ENCODE results near the gene PTPRD. TPM values are rescaled to one million over a fixed set of nuclear protein-coding genes. Genes with fewer than 3 reads are reported as not detected.
A peak's percentile ranks its signal among the peaks of the same experiment; 100 is the strongest.

PTPRD gene
- total RNA-seq (2021) (51.3 to 69.6 TPM (median 54.6 TPM) in 3 replicates), Bru-seq, nascent RNA (percentile 43 among the genes with signal in this experiment)
- long read RNA-seq, experiment 1, partial matches to known transcripts = 27 of 59 reads
- long read RNA-seq, experiment 1, other reads (novel, unspliced or antisense) = 32 of 59 reads
- long read RNA-seq, experiment 2, partial matches to known transcripts = 7 of 20 reads
- long read RNA-seq, experiment 2, other reads (novel, unspliced or antisense) = 13 of 20 reads
- long read RNA-seq, experiment 3 = 0 reads

DNA sequence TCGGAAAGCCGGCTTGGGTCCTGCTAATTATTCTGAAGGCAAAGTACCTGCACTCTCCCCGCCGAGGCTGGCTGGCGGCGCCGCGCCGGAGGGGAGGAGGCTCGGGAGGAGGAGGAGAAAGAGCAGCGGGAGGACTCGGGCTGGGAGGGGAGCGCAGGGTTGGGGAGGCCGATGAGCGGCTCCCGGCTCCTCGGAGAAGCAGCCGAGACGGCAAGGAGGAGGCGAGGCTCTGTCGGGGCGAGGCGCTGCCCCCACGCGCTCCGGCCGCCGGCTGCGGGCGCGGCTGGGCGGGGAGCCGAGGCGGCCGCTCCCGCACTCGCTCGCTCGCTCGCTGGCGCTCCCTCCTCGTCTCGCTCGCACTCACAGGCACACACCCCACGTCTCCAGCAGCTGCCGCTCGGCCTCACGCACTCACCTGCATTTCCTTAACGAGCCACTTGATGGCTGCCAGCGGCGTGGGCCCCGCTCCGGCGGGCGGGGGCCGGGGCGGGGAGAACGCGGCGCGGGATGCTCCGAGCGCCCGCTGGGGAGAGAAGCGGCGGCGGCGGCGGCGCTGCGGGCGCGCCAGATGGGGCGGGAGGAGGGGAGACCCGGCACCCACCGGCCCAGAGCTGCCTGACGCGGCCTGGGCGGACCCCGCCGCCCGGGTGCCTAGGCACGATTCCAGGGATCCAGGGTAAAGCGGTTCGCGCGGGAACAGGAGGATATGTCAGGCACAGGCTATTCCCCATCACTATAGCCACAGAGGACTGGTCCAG is at the start of gene PTPRD:
PTPRD (minus strand) TSS at position 362 of the 758 bp plus-strand sequence.
- POLR2A ChIA-PET = no interaction called here
- ATAC-seq (peak; percentile 86), DNase-seq (ENCODE audit: low spot score) (peak; percentile 79)
- peaks cover 51% of the 10 kb centered on the region for H3K27me3 Mint-ChIP-seq (ENCODE audit: low read depth)
- CTCF ChIA-PET = interaction anchor here (0.9 to 1.2 kb wide), 4 partner anchors 8 to 707 kb away, joined by 3 read pairs; no protein-coding TSS in a partner anchor
- H3K4me1 Mint-ChIP-seq = peaks cover 18% of the 10 kb centered on the region
- H3K36me3 Mint-ChIP-seq = no peaks in the 10 kb centered on the region
- TF ChIP-seq, protein P1, sequence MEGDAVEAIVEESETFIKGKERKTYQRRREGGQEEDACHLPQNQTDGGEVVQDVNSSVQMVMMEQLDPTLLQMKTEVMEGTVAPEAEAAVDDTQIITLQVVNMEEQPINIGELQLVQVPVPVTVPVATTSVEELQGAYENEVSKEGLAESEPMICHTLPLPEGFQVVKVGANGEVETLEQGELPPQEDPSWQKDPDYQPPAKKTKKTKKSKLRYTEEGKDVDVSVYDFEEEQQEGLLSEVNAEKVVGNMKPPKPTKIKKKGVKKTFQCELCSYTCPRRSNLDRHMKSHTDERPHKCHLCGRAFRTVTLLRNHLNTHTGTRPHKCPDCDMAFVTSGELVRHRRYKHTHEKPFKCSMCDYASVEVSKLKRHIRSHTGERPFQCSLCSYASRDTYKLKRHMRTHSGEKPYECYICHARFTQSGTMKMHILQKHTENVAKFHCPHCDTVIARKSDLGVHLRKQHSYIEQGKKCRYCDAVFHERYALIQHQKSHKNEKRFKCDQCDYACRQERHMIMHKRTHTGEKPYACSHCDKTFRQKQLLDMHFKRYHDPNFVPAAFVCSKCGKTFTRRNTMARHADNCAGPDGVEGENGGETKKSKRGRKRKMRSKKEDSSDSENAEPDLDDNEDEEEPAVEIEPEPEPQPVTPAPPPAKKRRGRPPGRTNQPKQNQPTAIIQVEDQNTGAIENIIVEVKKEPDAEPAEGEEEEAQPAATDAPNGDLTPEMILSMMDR (IDR thresholded peaks at IDR 0.05) = no peak
- TF ChIP-seq NFATC4 (CRISPR knock-in tag; IDR thresholded peaks at IDR 0.05) = no peak
- no peak for TF ChIP-seq ZNF219 (CRISPR knock-in tag; IDR thresholded peaks at IDR 0.05; ENCODE audit: borderline replicate concordance)
- TF ChIP-seq, protein P2, sequence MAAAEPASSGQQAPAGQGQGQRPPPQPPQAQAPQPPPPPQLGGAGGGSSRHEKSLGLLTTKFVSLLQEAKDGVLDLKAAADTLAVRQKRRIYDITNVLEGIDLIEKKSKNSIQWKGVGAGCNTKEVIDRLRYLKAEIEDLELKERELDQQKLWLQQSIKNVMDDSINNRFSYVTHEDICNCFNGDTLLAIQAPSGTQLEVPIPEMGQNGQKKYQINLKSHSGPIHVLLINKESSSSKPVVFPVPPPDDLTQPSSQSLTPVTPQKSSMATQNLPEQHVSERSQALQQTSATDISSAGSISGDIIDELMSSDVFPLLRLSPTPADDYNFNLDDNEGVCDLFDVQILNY (CRISPR knock-in tag; IDR thresholded peaks at IDR 0.05) = 0 out of 2 replicates have a peak, but pooled peaks have one; percentile 45
- TF ChIP-seq JUN (CRISPR knock-in tag; IDR thresholded peaks at IDR 0.05) = no peak
- TF ChIP-seq KAT7 (CRISPR knock-in tag; IDR thresholded peaks at IDR 0.05; ENCODE audit: borderline replicate concordance) = peak; percentile 79; the same call in 1 of the 2 replicates
- peak; percentile 99 for TF ChIP-seq ZNF263 (CRISPR knock-in tag; IDR thresholded peaks at IDR 0.05; ENCODE audit: low read depth)
- TF ChIP-seq, protein P3, sequence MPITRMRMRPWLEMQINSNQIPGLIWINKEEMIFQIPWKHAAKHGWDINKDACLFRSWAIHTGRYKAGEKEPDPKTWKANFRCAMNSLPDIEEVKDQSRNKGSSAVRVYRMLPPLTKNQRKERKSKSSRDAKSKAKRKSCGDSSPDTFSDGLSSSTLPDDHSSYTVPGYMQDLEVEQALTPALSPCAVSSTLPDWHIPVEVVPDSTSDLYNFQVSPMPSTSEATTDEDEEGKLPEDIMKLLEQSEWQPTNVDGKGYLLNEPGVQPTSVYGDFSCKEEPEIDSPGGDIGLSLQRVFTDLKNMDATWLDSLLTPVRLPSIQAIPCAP (CRISPR knock-in tag; IDR thresholded peaks at IDR 0.05) = no peak
- TF ChIP-seq GABPB1 (CRISPR knock-in tag; IDR thresholded peaks at IDR 0.05) = no peak
- TF ChIP-seq TEAD4 (CRISPR knock-in tag; IDR thresholded peaks at IDR 0.05) = no peak
- no peak for TF ChIP-seq EMX1 (CRISPR knock-in tag; IDR thresholded peaks at IDR 0.05)
- TF ChIP-seq, protein P4, sequence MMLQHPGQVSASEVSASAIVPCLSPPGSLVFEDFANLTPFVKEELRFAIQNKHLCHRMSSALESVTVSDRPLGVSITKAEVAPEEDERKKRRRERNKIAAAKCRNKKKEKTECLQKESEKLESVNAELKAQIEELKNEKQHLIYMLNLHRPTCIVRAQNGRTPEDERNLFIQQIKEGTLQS (CRISPR knock-in tag; conservative IDR thresholded peaks at IDR 0.05) = no peak
- no peak for TF ChIP-seq TEAD1 (CRISPR knock-in tag; IDR thresholded peaks at IDR 0.05)
- TF ChIP-seq, protein P5, sequence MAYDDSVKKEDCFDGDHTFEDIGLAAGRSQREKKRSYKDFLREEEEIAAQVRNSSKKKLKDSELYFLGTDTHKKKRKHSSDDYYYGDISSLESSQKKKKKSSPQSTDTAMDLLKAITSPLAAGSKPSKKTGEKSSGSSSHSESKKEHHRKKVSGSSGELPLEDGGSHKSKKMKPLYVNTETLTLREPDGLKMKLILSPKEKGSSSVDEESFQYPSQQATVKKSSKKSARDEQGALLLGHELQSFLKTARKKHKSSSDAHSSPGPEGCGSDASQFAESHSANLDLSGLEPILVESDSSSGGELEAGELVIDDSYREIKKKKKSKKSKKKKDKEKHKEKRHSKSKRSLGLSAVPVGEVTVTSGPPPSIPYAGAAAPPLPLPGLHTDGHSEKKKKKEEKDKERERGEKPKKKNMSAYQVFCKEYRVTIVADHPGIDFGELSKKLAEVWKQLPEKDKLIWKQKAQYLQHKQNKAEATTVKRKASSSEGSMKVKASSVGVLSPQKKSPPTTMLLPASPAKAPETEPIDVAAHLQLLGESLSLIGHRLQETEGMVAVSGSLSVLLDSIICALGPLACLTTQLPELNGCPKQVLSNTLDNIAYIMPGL (CRISPR knock-in tag; IDR thresholded peaks at IDR 0.05) = peak; percentile 43; the same call in 1 of the 2 replicates
- TF ChIP-seq ZBTB21 (CRISPR knock-in tag; IDR thresholded peaks at IDR 0.05; ENCODE audit: borderline replicate concordance) = no peak
- TF ChIP-seq ZNF396 (CRISPR knock-in tag; IDR thresholded peaks at IDR 0.05; ENCODE audit: borderline replicate concordance) = no peak
- TF ChIP-seq RORB (CRISPR knock-in tag; IDR thresholded peaks at IDR 0.05) = no peak
- 0 out of 2 replicates have a peak, but pooled peaks have one; percentile 11 for TF ChIP-seq ZNF423 (CRISPR knock-in tag; IDR thresholded peaks at IDR 0.05)
- TF ChIP-seq PRRX2 (CRISPR knock-in tag; IDR thresholded peaks at IDR 0.05) = no peak
- no peak for TF ChIP-seq FOXK1 (CRISPR knock-in tag; IDR thresholded peaks at IDR 0.05)
- TF ChIP-seq ELF4 (CRISPR knock-in tag; IDR thresholded peaks at IDR 0.05; ENCODE audit: low read depth) = peak; percentile 42; the same call in 1 of the 2 replicates
- TF ChIP-seq HMGA2 (CRISPR knock-in tag; IDR thresholded peaks at IDR 0.05) = no peak
- peak; percentile 58; the same call in 1 of the 2 replicates for TF ChIP-seq FOXP1 (CRISPR knock-in tag; IDR thresholded peaks at IDR 0.05; ENCODE audit: borderline replicate concordance)
- no peak for TF ChIP-seq ETV6 (CRISPR knock-in tag; IDR thresholded peaks at IDR 0.05)
- no peak for TF ChIP-seq ZNF671 (CRISPR knock-in tag; IDR thresholded peaks at IDR 0.05)
- TF ChIP-seq GTF2I (CRISPR knock-in tag; conservative IDR thresholded peaks at IDR 0.05) = no peak
- TF ChIP-seq, protein P6, sequence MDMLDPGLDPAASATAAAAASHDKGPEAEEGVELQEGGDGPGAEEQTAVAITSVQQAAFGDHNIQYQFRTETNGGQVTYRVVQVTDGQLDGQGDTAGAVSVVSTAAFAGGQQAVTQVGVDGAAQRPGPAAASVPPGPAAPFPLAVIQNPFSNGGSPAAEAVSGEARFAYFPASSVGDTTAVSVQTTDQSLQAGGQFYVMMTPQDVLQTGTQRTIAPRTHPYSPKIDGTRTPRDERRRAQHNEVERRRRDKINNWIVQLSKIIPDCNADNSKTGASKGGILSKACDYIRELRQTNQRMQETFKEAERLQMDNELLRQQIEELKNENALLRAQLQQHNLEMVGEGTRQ (CRISPR knock-in tag; IDR thresholded peaks at IDR 0.05) = no peak; the same call in 1 of the 2 replicates
- TF ChIP-seq ZNF416 (CRISPR knock-in tag; IDR thresholded peaks at IDR 0.05) = peak; percentile 51; the same call in 1 of the 2 replicates
- TF ChIP-seq NR3C1 (CRISPR knock-in tag; conservative IDR thresholded peaks at IDR 0.05; ENCODE audit: low read depth) = no peak
- H3K4me3 Mint-ChIP-seq = peak within 1 kb of the TSS; percentile 95
- no peak within 1 kb of the TSS for H3K27ac Mint-ChIP-seq
- H3K9me3 Mint-ChIP-seq = no peaks in the 10 kb centered on the region
